HG03520 (cell line): ENCODE data around the gene OMG.
"Not testable (repeated sequence)": the region's sequence is repeated elsewhere in the genome, so short reads cannot be mapped to it uniquely, and the experiment has no call there.

Experiments
- ATAC-seq: cut with Tn5 transposase; IDR thresholded peaks from one replicate; pipeline ENCODE4 v1.9.1; 2021; ENCODE audit warnings: mild to moderate bottlenecking, moderate library complexity; ENCODE audit not compliant: unreplicated experiment

The OMG gene

DNA sequence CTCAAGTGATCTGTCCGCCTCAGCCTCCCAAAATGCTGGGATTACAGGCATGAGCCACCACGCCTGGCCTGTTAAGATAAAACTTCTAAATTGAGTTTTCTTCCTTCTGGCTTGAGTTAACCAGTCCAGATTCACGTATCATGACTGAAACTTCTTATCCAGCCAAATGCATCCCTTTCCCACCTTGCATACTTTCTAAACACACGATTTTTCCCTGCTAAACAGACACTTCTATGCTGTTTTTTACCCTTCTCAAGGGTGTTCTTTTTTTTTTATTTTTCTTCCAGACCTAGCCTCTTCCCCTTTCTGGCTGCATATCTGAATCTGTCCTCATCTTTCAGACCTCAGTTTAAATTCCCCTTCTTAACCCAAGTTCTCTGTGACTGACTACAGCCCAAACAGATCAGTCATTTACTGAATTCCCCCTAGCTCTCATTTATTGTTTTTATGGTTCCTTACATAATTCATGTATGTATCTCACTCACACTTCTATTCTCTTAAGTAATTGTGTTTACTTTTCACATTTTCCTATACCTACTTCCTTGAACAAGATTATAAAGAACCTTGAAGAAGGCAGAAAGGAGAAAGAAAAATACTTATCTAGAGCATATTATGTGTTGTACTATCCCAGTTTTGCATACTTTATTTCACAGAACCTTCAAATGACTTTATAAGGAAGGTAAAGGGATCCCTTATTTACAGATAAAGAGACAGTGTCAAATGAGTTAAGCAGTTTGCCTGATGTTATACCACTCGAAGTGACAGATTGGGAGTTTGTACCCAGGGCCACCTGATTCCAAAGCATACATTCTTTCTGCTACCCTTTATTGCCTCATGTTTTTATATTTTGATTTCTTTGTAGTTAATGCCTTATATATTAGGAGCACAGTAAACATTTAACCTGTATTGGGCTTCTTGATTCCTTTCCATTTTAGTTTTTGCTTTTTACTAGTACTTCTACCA, 11.6 kb upstream of the OMG start:
- no peak for ATAC-seq

- no peak for ATAC-seq
These were observed 10.6 kb upstream of the OMG start for GRCh38 chr17:31307640-31308039.

DNA sequence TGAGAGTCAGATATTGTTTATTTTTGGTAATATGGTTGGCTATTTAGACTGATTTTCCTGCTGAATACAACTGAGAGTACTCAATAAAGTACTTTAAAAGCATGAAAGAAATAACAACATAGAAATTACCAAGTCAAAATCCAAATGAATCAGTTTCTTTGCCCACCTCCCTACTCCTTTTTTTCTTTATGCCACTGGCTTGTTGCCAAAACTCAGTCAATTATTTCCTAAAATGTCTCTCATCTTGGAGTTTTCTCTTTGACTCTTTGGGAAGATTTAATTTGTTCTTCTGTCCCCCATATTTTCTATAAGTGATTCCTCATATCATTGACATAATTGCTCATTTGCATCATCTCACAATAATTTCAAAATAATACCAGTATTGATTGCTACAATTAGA, 2.6 kb upstream of the OMG start:
- ATAC-seq: no peak

DNA sequence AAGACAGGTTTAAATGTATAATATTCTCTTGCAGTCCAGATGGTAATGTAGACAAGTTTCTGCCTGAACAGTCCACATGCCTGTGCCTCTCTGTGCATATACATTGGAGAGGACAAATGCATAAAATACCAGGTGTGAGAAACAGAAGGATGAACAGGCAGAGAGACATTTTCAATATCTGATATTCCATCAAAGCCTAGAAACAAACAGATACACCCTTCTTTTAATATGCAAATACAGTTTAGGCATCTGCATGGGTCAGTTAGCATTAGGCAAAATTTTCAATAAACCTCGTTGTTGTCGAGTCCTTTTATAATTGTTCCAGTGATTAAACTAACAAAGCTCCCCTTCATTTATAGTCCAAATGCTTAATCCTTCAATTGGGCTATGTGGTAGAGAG, 897 bp downstream of the OMG start:
- ATAC-seq: no peak

DNA sequence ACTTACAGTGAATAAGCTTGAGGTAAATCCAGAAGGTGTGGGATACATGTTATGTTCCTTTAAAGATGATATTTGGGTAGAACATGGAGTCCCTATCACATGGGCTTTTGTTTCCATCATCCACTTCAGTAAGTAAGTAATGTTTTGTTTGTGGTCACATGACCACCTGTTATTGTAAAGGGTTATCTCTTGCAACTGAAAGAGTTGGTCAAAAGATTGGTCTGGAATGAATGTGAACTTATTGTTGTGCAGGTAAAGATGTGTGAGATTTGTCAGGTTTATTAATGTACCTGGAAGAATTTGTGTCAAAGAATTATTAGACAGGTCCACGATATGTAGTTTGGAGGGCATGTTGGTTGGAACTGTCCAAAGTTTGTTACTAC, 1.6 kb downstream of the OMG start:
- no peak for ATAC-seq

DNA sequence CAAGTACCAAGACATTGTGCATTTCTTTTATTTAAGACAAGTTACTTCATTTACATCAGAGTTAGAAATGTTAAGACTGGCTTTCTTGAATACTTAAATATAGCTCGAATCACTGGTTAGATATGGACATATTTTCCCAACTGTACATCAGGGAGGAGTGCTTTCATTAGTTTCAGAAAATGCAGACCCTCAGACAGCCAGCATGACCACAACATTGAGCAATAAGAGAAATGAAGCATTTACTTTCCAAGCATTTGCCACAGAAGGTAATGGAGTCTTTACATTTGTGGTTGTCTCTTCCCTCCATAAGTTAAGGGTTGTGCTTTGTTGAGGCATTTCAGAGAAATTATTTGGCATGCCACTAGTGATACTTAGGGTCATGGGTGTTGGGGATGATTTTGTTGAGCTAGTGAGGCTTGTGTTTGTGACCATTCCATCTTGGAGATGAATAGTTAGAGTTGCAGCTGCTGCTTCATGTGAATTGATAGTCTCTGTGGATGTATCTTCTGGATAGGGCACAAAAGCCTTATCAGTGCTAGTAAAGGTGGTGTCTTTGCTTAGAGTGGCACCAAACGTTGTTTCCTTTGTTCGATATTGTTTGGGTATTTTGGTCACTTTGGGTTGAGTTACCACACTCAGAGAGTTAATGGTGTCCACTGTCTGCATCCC, 2.1 kb downstream of the OMG start:
- ATAC-seq: no peak

DNA sequence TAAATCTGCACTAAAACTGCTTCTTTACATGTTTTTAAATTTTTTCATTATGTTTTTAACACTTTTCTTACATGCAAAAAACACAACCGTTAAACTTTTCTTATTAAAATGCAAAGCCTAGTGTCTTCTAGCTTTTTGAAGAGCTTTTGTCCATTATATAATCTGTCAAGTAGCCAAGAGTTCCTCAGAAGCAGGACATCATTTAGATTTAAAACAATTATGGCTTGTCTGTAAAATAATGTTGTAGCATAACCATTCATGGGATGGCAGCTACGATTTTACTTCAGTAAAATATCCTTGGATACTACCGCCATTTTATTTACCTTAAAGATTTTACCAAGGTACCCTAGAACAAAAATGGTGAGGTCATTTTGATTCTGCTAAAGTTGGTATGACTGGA, 2.8 kb downstream of the OMG start:
- no peak for ATAC-seq

GRCh38 chr17:31293581-31293980, 3.5 kb downstream of the OMG start:
- ATAC-seq: no peak

DNA sequence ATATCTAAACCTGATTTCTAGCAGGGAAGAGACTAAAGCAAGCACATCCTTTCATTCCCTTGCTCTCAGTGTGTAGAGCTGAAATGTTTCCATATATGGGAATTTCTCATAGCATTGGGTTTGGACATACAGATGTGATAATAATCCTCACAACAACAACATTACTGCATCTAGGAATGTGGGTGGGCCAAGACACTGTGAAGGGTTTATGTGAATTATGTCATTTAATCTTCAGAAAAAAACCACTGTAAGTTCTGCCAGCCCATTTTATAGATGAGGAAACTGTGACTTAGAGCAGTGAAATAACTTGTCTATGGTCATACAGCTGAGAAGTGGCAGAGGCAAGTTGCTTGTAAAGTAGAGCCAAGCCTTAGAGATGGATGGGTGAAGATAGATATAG, 5.2 kb downstream of the OMG start:
- ATAC-seq: no peak

GRCh38 chr17:31289790-31290189, 7.2 kb downstream of the OMG start:
- ATAC-seq: no peak

DNA sequence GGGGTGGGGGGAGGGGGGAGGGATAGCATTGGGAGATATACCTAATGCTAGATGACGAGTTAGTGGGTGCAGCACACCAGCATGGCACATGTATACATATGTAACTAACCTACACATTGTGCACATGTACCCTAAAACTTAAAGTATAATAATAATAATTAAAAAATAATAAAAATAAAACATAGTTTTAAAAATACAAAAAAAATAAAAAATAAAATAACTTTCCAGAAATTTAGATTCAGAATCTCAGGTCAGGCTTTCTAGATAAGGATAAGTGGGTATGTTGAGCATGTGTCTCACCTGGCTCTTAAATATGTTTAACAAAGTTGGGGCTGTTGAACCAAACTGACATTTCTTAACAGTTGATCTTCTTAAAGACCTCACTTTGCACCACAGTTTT, 9.1 kb downstream of the OMG start:
- ATAC-seq: not testable (repeated sequence)

GRCh38 chr17:31286587-31286986, 10.5 kb downstream of the OMG start:
- ATAC-seq: no peak

- ATAC-seq: no peak
These were observed 13.2 kb downstream of the OMG start for GRCh38 chr17:31283841-31284240.

GRCh38 chr17:31281061-31281460, 16.0 kb downstream of the OMG start:
- no peak for ATAC-seq

- ATAC-seq: no peak
These were observed 17.6 kb downstream of the OMG start for GRCh38 chr17:31279401-31279800.

- no peak for ATAC-seq
These were observed 21.9 kb downstream of the OMG start for GRCh38 chr17:31275116-31275515.

DNA sequence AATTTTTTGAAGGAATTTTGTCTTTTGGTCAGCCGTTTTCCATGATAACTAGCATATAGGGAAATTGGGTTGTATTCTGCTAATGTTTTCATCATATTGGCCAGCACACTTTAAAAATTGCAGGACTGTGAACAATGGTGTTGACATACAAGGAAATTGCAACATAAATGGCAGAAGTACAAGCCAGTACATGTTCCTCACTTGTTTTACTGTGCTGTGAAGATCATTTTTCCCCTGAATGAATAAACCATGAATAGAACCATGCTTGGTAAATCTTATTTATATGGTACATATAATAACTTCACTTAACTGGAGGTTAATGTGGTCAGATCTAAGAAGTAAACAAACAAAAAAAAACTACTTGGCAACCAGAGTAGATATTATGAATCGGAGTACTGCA, 22.8 kb downstream of the OMG start:
- no peak for ATAC-seq

- ATAC-seq: no peak
These were observed 23.5 kb downstream of the OMG start for GRCh38 chr17:31273516-31273915.

DNA sequence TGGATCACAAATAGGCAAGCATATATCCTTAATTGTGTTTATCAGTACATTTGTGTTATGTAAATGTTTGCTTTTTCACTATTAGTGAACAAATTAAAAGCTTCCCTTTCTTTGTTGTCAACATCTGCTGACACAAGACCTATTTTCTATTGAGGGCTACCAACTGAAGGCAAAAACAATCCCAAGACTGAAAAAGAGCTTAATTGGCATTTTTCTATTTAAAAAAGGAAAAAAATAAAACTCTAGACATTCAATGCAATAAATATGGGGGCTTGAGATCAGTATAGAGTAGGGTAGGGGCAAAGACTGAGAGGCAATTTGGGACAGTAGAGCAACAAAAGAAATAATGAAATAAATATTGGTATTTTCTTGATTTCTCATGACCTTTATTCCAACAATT, 24.2 kb downstream of the OMG start:
- ATAC-seq: no peak

- no peak for ATAC-seq
These were observed 24.8 kb downstream of the OMG start for GRCh38 chr17:31272236-31272635.

DNA sequence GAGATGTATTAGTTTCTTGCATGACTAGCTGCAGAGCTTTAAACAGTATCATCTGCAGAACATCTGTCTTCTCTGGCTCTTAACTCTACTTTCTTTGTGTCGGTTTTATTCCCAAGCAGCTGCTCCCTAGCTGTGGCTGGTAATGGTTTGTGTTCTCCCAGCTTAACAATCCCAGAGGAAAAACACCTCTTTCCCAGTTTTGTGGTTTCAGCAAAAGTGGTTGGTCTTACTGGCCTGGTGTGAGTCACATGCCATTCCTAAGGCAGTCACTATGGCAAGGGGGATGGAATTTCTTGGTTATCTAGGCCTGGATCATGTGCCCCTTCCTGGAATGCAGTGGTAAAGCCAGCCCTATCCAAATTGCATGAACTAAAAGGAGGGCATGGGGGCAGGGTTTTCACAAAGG, 27.5 kb downstream of the OMG start:
- ATAC-seq: no peak

DNA sequence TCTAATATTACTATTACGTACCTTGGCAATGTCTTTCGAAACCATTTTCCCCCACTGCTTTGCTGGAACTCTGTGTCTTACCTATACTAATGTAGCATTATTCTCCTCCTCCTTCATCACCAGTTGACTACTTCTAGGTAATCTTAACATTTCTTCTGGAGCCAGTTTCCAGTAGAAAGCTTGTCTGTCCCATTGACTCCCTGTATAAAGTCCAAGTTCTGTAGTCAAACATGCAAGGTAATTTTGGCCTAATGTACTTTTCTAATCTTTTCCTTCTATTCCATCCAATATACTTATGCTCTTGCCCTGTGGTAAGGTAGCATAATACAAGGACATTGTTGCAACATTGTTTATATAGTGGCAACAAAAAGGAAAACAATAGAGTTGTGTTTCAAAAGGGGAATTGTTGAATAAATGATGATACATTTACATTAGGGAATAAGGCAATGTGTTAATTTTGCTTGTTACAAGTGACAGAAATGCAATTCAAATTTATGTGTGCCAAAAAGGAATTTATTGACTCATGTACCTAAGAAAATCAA, 27.9 kb downstream of the OMG start:
- ATAC-seq: no peak
